HepG2 (cell line): ENCODE data around the gene CEL. TPM values are rescaled to one million over a fixed set of nuclear protein-coding genes. Genes with fewer than 3 reads are reported as not detected.
A peak's percentile ranks its signal among the peaks of the same experiment; 100 is the strongest.

Experiments used
- BORCS8-MEF2B ChIP-seq: sonication (generic); formaldehyde crosslinking; IDR thresholded peaks from 2 replicates; pipeline ENCODE4 v1.8.0; 2022; ENCODE audit warnings: mild to moderate bottlenecking, missing genetic modification reagents
- CREB1 ChIP-seq, 2 experiments: fragments of 450-650 bp in 1 of 2; IDR thresholded peaks; 2 replicates each; pipeline ENCODE4 v1.6.1; 2016 to 2017; ENCODE audit warnings: control low read depth in 1 of 2, mild to moderate bottlenecking in 1 of 2, missing compliant biosample characterization in 1 of 2, missing genetic modification characterization in 1 of 2
- MIER3 ChIP-seq: IDR thresholded peaks from 2 replicates; pipeline ENCODE4 v1.6.1; 2016; ENCODE audit warnings: missing compliant biosample characterization, borderline replicate concordance
- NAIF1 ChIP-seq: sonication (generic); formaldehyde crosslinking; IDR thresholded peaks from 2 replicates; pipeline ENCODE4 v1.5.0; 2020; ENCODE audit warnings: mild to moderate bottlenecking, missing genetic modification reagents, borderline replicate concordance
- NCOA1 ChIP-seq: sonication (generic); formaldehyde crosslinking; IDR thresholded peaks from 2 replicates; pipeline ENCODE4 v1.9.0; 2021; ENCODE audit warnings: missing genetic modification reagents
- RORA ChIP-seq: sonication (generic); formaldehyde crosslinking; IDR thresholded peaks from 2 replicates; pipeline ENCODE4 v1.5.0; 2020; ENCODE audit warnings: mild to moderate bottlenecking, missing genetic modification reagents, moderate library complexity
- SSRP1 ChIP-seq: IDR thresholded peaks from 2 replicates; pipeline ENCODE4 v1.6.1; 2016; ENCODE audit warnings: control low read depth
- ZFP37 ChIP-seq: sonication (generic); formaldehyde crosslinking; IDR thresholded peaks from 2 replicates; pipeline ENCODE4 v1.4.0; 2020; ENCODE audit warnings: missing genetic modification reagents, borderline replicate concordance
- ZFP82 ChIP-seq: sonication (generic); formaldehyde crosslinking; IDR thresholded peaks from 2 replicates; pipeline ENCODE4 v1.5.1; 2020; ENCODE audit warnings: mild to moderate bottlenecking, missing genetic modification reagents, borderline replicate concordance
- ZNF225 ChIP-seq: sonication (generic); formaldehyde crosslinking; IDR thresholded peaks from 2 replicates; pipeline ENCODE4 v1.4.0; 2020; ENCODE audit warnings: mild to moderate bottlenecking, missing genetic modification reagents
- ZNF337 ChIP-seq: sonication (generic); formaldehyde crosslinking; IDR thresholded peaks from 2 replicates; pipeline ENCODE4 v1.5.1; 2020; ENCODE audit warnings: missing genetic modification reagents, low read depth, mild to moderate bottlenecking, borderline replicate concordance
- ZNF451 ChIP-seq: sonication (generic); formaldehyde crosslinking; IDR thresholded peaks from 2 replicates; pipeline ENCODE4 v1.5.0; 2020; ENCODE audit warnings: mild to moderate bottlenecking, missing genetic modification reagents
- polyA plus RNA-seq, 8 experiments: library from polyadenylated mRNA; depleted of rRNA in 3 of 8; stranded (reverse) in 7 of 8; unstranded in 1 of 8; fragments of >200 nt; fragmentation: Illumina TruSeq in 4 of 8; extraction: Trizol in 4 of 8; gene quantifications; 2 replicates each; pipeline versions ENCODE4 v1.2.1 to v1.2.3, GENCODE V29; 2011 to 2016; ENCODE audit warnings: low read depth in 4 of 8, missing spikeins in 1 of 8, mixed read lengths in 1 of 8; ENCODE audit not compliant: insufficient read depth in 1 of 8
- total RNA-seq, 5 experiments: library from RNA; depleted of rRNA; stranded (reverse); fragments of >200 nt; fragmentation: Illumina TruSeq; extraction: Trizol; gene quantifications; 2 replicates each; pipeline ENCODE4 v1.2.3, GENCODE V29; 2016; ENCODE audit warnings: low read depth in 1 of 5
- TF ChIP-seq, protein P1 (sequence below): sonication (generic); formaldehyde crosslinking; IDR thresholded peaks from 2 replicates; pipeline ENCODE4 v1.5.0; 2020; ENCODE audit warnings: mild to moderate bottlenecking, missing genetic modification reagents
- TF ChIP-seq, protein P2 (sequence below): sonication (generic); formaldehyde crosslinking; IDR thresholded peaks from 2 replicates; pipeline ENCODE4 v1.5.1; 2020; ENCODE audit warnings: mild to moderate bottlenecking, missing genetic modification reagents, borderline replicate concordance
- TF ChIP-seq, protein P3 (sequence below): sonication (generic); formaldehyde crosslinking; IDR thresholded peaks from 2 replicates; pipeline ENCODE4 v1.4.0; 2020; ENCODE audit warnings: missing genetic modification reagents

Gene CEL
- total and polyA plus RNA-seq, 2 of the 13 experiments (the other 11 are each of a cell fraction or from before 2014, with no cell fraction given): 0.63 to 1.5 TPM

DNA sequence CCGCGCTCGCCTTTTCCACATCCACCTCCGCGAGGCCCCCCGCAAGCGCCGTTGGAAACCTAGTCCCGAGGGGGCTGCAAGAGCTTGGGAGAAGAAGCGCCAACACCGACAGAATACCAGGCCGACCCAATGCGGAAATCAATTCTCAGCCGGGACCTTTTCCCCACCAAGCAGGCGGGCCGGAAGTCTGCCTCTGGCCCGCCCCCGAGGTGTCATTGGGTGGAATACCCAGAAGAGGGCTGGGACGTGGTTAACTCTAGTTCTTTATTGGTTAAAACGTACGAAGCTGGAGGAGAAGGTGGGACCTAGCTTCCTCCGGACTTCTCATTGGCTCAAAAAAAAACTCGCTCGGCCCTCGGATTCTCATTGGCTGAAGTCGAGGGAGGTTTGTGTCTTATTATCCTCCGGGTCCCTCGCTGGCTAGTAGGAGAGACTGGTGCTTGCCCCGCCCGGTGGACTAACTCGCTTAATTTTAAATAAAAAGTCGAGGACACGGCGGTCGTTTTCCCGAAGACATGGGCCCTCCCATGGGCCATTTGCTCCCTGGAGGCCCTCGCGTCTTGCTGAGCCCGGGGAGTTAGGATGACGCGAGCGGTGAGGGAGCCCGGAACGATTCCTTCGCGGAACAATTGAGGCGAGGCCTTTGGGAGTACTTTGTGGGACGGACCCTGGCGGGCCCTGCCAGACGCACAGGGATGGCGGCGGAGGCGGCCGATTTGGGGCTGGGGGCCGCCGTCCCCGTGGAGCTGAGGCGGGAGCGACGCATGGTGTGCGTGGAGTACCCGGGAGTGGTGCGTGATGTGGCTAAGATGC lies 31.3 kb upstream of the CEL start, which contains the start of gene GTF3C5 (continued):
- TF ChIP-seq, protein P1, sequence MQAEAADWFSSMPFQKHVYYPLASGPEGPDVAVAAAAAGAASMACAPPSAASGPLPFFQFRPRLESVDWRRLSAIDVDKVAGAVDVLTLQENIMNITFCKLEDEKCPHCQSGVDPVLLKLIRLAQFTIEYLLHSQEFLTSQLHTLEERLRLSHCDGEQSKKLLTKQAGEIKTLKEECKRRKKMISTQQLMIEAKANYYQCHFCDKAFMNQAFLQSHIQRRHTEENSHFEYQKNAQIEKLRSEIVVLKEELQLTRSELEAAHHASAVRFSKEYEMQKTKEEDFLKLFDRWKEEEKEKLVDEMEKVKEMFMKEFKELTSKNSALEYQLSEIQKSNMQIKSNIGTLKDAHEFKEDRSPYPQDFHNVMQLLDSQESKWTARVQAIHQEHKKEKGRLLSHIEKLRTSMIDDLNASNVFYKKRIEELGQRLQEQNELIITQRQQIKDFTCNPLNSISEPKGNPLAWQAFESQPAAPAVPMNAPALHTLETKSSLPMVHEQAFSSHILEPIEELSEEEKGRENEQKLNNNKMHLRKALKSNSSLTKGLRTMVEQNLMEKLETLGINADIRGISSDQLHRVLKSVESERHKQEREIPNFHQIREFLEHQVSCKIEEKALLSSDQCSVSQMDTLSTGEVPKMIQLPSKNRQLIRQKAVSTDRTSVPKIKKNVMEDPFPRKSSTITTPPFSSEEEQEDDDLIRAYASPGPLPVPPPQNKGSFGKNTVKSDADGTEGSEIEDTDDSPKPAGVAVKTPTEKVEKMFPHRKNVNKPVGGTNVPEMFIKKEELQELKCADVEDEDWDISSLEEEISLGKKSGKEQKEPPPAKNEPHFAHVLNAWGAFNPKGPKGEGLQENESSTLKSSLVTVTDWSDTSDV: peak; percentile 60; the same call in 1 of the 2 replicates
- TF ChIP-seq, protein P2, sequence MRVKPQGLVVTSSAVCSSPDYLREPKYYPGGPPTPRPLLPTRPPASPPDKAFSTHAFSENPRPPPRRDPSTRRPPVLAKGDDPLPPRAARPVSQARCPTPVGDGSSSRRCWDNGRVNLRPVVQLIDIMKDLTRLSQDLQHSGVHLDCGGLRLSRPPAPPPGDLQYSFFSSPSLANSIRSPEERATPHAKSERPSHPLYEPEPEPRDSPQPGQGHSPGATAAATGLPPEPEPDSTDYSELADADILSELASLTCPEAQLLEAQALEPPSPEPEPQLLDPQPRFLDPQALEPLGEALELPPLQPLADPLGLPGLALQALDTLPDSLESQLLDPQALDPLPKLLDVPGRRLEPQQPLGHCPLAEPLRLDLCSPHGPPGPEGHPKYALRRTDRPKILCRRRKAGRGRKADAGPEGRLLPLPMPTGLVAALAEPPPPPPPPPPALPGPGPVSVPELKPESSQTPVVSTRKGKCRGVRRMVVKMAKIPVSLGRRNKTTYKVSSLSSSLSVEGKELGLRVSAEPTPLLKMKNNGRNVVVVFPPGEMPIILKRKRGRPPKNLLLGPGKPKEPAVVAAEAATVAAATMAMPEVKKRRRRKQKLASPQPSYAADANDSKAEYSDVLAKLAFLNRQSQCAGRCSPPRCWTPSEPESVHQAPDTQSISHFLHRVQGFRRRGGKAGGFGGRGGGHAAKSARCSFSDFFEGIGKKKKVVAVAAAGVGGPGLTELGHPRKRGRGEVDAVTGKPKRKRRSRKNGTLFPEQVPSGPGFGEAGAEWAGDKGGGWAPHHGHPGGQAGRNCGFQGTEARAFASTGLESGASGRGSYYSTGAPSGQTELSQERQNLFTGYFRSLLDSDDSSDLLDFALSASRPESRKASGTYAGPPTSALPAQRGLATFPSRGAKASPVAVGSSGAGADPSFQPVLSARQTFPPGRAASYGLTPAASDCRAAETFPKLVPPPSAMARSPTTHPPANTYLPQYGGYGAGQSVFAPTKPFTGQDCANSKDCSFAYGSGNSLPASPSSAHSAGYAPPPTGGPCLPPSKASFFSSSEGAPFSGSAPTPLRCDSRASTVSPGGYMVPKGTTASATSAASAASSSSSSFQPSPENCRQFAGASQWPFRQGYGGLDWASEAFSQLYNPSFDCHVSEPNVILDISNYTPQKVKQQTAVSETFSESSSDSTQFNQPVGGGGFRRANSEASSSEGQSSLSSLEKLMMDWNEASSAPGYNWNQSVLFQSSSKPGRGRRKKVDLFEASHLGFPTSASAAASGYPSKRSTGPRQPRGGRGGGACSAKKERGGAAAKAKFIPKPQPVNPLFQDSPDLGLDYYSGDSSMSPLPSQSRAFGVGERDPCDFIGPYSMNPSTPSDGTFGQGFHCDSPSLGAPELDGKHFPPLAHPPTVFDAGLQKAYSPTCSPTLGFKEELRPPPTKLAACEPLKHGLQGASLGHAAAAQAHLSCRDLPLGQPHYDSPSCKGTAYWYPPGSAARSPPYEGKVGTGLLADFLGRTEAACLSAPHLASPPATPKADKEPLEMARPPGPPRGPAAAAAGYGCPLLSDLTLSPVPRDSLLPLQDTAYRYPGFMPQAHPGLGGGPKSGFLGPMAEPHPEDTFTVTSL (CRISPR knock-in tag): peak; percentile 50; the same call in 1 of the 2 replicates
- TF ChIP-seq ZNF225 (CRISPR knock-in tag) (0 out of 2 replicates have a peak, but pooled peaks have one; percentile 80), NCOA1 (no peak), ZFP37 (no peak; the same call in 1 of the 2 replicates), BORCS8-MEF2B (CRISPR knock-in tag) (peak; percentile 48; the same call in 1 of the 2 replicates), NAIF1 (CRISPR knock-in tag) (peak; percentile 77; the same call in 1 of the 2 replicates), ZNF451 (no peak), SSRP1 (CRISPR knock-in tag) (no peak), ZFP82 (CRISPR knock-in tag) (peak; percentile 87), ZNF337 (CRISPR knock-in tag) (peak; percentile 61; the same call in 1 of the 2 replicates), RORA (CRISPR knock-in tag) (no peak), MIER3 (CRISPR knock-in tag) (no peak), CREB1 (IDR thresholded peaks at IDR 0.05) (peak; percentile 51), CREB1 (CRISPR knock-in tag; IDR thresholded peaks at IDR 0.05) (peak; percentile 66)
- TF ChIP-seq, protein P3, sequence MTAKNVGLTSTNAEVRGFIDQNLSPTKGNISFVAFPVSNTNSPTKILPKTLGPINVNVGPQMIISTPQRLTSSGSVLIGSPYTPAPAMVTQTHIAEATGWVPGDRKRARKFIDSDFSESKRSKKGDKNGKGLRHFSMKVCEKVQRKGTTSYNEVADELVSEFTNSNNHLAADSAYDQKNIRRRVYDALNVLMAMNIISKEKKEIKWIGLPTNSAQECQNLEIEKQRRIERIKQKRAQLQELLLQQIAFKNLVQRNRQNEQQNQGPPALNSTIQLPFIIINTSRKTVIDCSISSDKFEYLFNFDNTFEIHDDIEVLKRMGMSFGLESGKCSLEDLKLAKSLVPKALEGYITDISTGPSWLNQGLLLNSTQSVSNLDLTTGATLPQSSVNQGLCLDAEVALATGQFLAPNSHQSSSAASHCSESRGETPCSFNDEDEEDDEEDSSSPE (CRISPR knock-in tag): peak; percentile 62; the same call in 1 of the 2 replicates
